Esophagus squamous epithelium (tissue), 5 donors: Measurements from ENCODE around the gene CPN2. TPM values are rescaled to one million over a fixed set of nuclear protein-coding genes. Genes with fewer than 3 reads are reported as not detected.

Experiments used
- DNase-seq: peaks from one replicate; lab custom pipeline; 2025; lab: John Stamatoyannopoulos, UW
- H3K27ac ChIP-seq, 4 donors: fragments of 200-600 bp; sonication (generic); one replicate each; pipeline ENCODE4 v1.5.1; 2016 to 2019; ENCODE audit warnings: mild to moderate bottlenecking in 1 of 4
- H3K27me3 ChIP-seq, 4 donors: fragments of 200-600 bp; sonication (generic); 1 replicate in 3 of 4; 2 replicates in 1 of 4; pipeline versions ENCODE4 v1.5.1 to v1.6.0; 2017 to 2021; ENCODE audit warnings: antibody characterized with exemption in 1 of 4
- H3K36me3 ChIP-seq, 3 donors: fragments of 200-600 bp; sonication (generic); one replicate each; pipeline ENCODE4 v1.5.1; 2016 to 2019
- H3K4me1 ChIP-seq, 3 donors: fragments of 200-600 bp; sonication (generic); one replicate each; pipeline ENCODE4 v1.5.1; 2017 to 2019
- H3K4me3 ChIP-seq, 4 donors: fragments of 200-600 bp; sonication (generic); 1 replicate in 3 of 4; 2 replicates in 1 of 4; pipeline ENCODE4 v1.5.1; 2016 to 2019; ENCODE audit warnings: mild to moderate bottlenecking in 2 of 4, moderate library complexity in 1 of 4
- H3K9me3 ChIP-seq, 3 donors: fragments of 200-600 bp; sonication (generic); one replicate each; pipeline ENCODE4 v1.5.1; 2016 to 2019
- CTCF ChIP-seq, 6 experiments: fragments of 450-650 bp in 4 of 6; fragments of 200-600 bp in 2 of 6; sonication (generic) in 2 of 6; IDR thresholded peaks; one replicate each; pipeline ENCODE4 v1.5.1; 2016 to 2019; ENCODE audit warnings: antibody characterized with exemption in 6 of 6, mild to moderate bottlenecking in 4 of 6, moderate library complexity in 4 of 6
- POLR2A ChIP-seq, 4 donors: fragments of 450-650 bp; IDR thresholded peaks; one replicate each; pipeline ENCODE4 v1.6.1; 2017; ENCODE audit warnings: antibody characterized with exemption in 4 of 4, mild to moderate bottlenecking in 4 of 4, moderate library complexity in 3 of 4
- WGBS, 2 donors: methylation state at CpG; one replicate each; pipeline ENCODE4 v1.1.5; 2018; 5-methylcytosine and 5-hydroxymethylcytosine counted together
- intact Hi-C: fragments of 100-400 bp; cut with DNase I; formaldehyde crosslinking; loops from one replicate; pipeline ENCODE4 v1.15.0; 2022
- total RNA-seq, 4 donors: library from RNA; depleted of rRNA; stranded (reverse); fragments of >200 nt; gene quantifications; one replicate each; pipeline ENCODE4 v1.1.0, GENCODE V29; 2016
- donor health status: DM: yes; HTN: yes; CAD: no.

CPN2 gene
- total RNA-seq, 4 donors from 2014 or later = not detected

DNA sequence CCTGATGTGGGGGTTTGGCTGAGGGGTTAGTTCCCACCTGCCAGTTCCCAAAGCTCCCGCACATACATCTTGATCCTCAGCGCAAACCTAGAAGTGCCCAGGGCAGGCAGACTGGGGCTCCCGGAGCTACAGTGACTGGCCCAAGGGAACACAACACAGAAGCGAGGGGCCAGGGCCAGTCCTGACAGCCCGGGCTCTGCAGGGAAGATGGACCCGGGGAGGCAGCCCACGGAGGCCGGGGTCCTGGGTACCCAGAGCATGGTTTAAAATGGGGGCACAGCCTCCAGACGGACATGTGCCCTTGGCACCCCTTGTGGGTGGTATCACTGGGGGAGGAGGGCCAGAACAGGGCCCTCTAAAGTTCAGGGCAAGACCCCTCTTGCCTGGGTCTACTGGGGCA, 5.1 kb downstream of the CPN2 start:
- intact Hi-C loops = no loop called here
- Histone ChIP-seq H3K4me1 (no peaks in the 10 kb centered on the region), H3K27ac (no peak overlapping the region), H3K4me3 (no peak overlapping the region), H3K36me3 (no peaks in the 10 kb centered on the region), H3K27me3 (peaks cover 0 to 26% (median 0%) of the 10 kb centered on the region in 4 donors), H3K9me3 (no peaks in the 10 kb centered on the region)
- TF ChIP-seq POLR2A (IDR thresholded peaks at IDR 0.05) (no peak), CTCF (IDR thresholded peaks at IDR 0.05) (no peak)
- no peak for DNase-seq
- 88% methylated on average over 9 of the region's 9 CpGs; no CpG with 5 or more reads in 1 of the 2 donors for WGBS, 2 donors

DNA sequence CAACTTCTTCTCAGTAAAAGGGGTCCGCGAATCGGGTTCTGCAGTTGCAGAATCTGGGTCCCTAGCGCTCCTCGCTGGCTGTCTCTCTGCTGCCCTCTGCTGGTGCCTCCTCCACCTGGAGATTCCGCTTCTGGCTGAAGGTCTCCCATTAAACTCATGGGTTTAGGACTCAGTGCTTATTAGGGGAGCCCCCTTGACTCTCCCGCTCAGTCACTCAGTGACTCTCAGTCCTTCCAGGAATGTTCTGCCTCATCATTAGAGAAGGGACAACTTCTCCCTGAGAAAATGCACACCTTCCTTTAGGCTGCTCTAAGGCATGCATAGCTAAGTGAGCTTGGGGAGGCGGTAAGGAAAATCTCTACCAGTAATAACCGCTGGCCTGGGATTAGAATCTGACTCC, 7.1 kb downstream of the CPN2 start:
- Histone ChIP-seq H3K9me3 (no peaks in the 10 kb centered on the region), H3K4me1 (no peaks in the 10 kb centered on the region), H3K27me3 (peaks cover 0 to 26% (median 0%) of the 10 kb centered on the region in 4 donors), H3K36me3 (no peaks in the 10 kb centered on the region), H3K27ac (no peak overlapping the region), H3K4me3 (no peak overlapping the region)
- no peak for TF ChIP-seq POLR2A (IDR thresholded peaks at IDR 0.05)
- peak; percentile 82 to 96 (median 85) for TF ChIP-seq CTCF (IDR thresholded peaks at IDR 0.05)
- no peak for DNase-seq
- intact Hi-C loops = no loop called here
- WGBS, 2 donors = 23 to 28% methylated on average over 8 of the region's 9 CpGs

DNA sequence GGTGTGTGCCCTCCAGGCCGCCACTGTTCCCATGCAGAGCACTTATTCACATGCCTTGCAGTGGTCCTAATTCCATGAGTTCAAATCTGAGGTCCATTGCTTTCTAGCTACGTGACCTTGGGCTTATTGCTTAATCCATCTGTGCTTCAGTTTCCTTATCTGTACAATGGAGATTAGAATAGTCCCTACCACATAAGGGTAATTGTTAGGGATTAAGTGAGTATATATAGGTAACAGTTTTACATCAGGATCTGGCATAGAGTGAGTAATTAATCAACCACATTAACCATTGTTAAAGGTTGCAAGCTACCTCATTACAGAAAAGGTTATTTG, 7.6 kb downstream of the CPN2 start:
- Histone ChIP-seq H3K4me3 (no peak overlapping the region), H3K27ac (no peak overlapping the region), H3K27me3 (peaks cover 0 to 26% (median 0%) of the 10 kb centered on the region in 4 donors), H3K4me1 (no peaks in the 10 kb centered on the region), H3K36me3 (no peaks in the 10 kb centered on the region), H3K9me3 (no peaks in the 10 kb centered on the region)
- intact Hi-C loops = no loop called here
- WGBS, 2 donors = 79 to 92% methylated on average over 2 of the region's 2 CpGs
- TF ChIP-seq POLR2A (IDR thresholded peaks at IDR 0.05) = no peak
- TF ChIP-seq CTCF (IDR thresholded peaks at IDR 0.05) = no peak
- DNase-seq = no peak

DNA sequence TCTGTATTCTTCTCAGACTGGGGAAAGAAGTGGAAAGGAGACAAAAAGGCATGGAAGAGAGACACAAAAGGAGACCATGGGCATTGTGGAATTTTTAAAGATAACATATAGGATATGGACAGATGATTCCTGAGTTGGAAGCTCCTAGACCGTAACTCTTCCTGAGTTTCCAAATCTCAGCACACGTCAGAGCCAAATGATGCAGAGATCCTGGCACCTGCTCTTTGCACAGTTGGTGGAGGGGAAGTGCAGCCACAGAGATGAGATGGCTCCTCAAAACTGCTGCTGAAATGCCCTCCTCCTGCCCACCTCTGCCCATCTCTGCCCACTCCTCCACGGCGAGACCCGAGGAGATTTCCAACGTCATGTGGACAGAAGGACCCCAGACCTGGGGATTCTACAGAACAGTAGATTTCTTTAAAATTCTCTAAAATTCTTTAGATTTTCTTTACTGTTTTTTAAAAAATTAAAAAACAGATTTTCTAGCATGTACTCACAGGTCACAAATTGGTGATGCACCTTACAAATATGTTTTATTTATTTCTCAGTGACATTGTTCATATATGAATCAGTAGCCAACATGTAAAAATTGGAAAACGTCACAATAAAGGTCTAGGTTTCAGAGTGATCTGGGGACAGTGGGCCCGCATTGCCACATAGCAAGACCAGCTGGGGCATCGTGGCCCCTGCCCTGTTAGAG, 8.1 kb downstream of the CPN2 start:
- Histone ChIP-seq H3K36me3 (no peaks in the 10 kb centered on the region), H3K4me1 (no peaks in the 10 kb centered on the region), H3K27ac (no peak overlapping the region), H3K4me3 (no peak overlapping the region), H3K9me3 (no peaks in the 10 kb centered on the region), H3K27me3 (peaks cover 0 to 26% (median 0%) of the 10 kb centered on the region in 4 donors)
- intact Hi-C loops = no loop called here
- no peak for TF ChIP-seq CTCF (IDR thresholded peaks at IDR 0.05)
- no peak for TF ChIP-seq POLR2A (IDR thresholded peaks at IDR 0.05)
- DNase-seq = no peak
- 77% methylated on average over 9 of the region's 9 CpGs for WGBS, 2 donors

- no peaks in the 10 kb centered on the region for H3K9me3 ChIP-seq
- 90 to 92% methylated on average over 4 to 11 of the region's 24 CpGs for WGBS, 2 donors
- no peak overlapping the region for H3K4me3 ChIP-seq
- no peak overlapping the region for H3K27ac ChIP-seq
- no peaks in the 10 kb centered on the region for H3K36me3 ChIP-seq
- intact Hi-C loops = no loop called here
- no peaks in the 10 kb centered on the region for H3K4me1 ChIP-seq
- TF ChIP-seq CTCF (IDR thresholded peaks at IDR 0.05) = no peak
- no peak for TF ChIP-seq POLR2A (IDR thresholded peaks at IDR 0.05)
- DNase-seq = no peak
- H3K27me3 ChIP-seq = peaks cover 0 to 34% (median 0%) of the 10 kb centered on the region in 4 donors
These were observed 10.2 kb downstream of the CPN2 start for GRCh38 chr3:194340757-194341400.
